ENCODE data around the gene SOX6.

The SOX6 gene

DNA sequence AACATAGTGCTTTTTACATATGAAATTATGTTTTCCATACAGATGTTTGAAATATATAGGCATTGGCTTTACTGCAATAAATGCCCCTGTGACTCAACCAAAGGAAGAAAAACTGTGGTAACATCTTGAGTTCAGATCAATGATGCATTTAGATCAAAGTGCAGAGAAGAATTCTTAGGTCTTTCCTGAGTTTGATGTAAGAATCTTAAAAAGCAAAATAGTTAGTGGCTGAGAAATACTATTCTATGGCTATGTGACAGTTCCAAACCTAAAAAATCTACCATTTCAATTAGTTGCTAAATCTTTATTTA, 93.7 kb downstream of the SOX6 start:
- no peak for DNase-seq

DNA sequence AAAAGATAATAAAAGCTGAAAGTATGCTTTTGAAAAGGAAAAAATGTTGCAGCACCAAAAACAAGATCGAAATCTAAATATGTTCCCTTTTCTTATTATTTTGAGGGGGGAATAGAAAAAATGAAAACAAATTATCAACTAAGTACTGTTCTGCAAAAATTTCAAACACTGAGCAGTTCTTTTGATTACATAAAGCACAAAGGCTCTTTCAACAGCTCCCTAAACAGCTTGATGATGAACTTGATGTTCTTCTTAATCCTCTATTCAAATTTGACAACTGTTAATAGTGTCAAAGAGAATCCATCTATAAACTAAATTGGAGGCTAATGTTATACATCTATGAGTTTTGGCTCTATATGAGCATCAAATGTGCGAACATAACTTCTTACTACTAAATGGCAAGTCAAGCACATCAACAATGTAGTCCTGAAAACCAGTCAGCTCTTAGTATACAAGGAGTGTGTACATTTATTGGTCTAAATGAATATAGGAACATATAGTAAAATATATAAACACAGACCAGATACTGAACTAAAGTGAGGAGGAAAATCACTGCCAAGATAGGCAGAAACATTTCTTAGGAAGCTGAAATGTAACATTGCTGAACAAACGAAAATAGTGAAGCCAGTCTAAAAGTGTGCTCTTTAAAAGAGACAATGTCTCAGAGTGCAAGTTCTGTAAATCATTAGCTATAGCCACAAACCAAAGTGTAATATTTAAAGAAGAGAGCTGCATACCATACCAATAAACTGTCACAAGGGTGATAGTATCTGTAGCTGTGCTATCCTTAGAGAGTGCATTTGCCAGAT, 94.3 kb downstream of the SOX6 start:
- DNase-seq: no peak

DNA sequence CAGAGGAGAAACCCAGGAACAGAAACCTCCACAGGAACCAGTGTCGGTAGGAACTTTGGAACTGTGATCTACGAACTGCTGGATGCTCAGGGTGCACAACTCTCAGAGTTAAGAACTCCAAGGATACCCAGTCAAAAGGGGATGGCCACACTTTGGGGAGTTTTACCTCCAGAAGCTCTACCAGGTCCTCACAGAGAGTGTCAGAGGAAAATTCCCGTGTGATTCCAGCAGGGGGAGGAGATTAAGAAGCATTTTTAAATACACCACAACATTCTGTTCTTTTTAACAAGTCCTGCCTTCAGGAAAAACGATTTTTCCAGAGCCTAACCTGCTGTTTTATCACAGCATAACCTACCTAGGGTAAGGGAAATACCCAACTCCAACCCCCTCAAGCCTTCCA, 104.0 kb downstream of the SOX6 start:
- no peak for DNase-seq

DNA sequence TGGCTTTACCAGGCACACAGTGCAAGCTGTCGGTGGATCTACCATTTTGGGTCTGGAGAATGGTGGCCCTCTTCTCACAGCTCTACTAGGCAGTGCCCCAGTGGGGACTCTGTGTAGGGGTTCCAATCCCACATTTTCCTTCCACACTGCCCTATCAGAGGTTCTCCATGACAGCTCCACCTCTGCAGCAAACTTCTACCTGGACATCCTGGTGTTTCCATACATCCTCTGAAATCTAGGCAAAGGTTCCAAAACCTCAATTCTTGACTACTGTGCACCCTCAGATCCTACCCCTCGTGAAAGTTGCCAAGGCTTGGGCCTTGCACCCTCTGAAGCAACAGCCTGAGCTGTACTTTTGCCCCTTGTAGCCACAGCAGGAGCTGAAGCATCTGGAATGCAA, 108.1 kb downstream of the SOX6 start:
- no peak for DNase-seq

DNA sequence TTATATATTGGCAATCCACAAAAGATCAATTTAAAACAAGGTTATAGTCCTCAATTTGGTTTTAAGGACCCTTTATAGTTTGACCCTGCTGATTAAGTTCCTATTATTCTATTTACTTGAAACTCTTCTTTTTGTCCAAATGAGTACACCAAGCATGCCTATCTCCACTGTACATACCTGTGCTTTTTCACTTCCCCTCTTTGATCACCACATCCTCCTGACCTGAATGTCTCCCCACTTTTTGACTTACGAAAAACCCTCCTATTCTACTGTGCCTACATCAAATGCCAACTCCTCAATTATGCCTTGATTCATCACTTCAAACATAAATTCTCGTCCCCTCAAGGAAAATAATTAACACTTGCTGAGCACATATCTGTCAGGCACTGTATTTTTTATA, 113.5 kb downstream of the SOX6 start:
- no peak for DNase-seq

DNA sequence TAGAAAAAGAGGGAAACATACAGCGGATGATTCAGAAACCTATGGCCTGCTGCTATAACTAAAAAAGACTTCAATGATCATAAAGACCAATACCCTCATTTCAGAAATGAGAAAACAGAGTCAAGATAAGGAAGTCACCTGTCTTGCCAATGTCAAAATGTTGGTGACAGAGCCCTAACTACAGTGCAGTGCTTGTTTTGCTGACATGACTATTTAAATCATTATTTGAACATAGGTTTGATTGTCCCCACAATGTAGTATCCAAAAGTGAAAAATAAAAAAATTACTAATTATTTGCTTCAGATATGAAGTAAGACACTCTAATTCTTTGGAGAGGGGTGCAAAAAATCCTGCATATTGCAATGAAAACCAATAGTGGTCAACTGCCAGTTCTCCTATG, 115.7 kb downstream of the SOX6 start:
- DNase-seq: no peak

DNA sequence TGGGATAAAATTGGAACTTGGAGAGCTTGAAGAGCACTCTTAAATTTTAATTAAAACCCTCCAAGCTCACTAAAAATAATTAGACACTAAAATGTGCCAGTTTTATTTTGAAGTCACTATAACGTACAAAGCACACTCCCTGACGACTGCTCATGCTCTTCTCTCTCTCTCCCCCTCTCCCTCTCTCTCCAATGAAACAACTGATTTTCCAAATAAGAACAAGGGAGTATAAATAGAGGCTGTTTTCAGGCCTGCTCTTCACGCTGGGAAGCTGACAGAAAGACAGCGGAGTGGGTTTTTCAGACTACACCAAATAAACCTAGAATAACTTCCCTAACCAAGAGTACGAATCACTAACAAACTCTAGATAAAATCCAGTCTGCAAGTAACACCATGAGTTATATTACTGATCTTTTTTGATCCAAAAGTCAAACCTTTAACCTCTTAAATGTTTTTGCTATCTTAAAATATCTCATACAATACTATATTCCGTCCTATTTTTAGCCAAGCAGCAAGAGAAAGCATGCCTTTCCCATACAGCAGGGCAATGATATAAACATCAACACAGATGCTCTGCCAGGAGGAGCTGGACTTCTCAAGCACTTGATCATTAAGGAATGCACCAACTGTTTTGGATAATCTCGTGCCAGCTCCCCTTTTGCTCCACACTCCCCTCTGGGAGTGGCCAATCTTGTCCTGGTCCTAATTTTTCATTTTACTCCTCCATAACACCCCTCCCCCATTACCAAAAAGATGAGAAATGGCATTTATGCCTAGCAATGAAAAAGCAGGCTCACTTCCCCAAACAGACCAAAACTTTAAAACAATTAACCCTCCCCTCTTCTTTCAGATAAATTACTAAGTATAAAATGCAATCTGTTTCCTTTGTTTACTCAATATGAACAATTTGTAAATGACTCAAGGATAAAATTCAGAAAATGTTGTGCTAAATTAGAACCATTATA, 116.9 kb downstream of the SOX6 start:
- peak; percentile 80 to 92 for DNase-seq

DNA sequence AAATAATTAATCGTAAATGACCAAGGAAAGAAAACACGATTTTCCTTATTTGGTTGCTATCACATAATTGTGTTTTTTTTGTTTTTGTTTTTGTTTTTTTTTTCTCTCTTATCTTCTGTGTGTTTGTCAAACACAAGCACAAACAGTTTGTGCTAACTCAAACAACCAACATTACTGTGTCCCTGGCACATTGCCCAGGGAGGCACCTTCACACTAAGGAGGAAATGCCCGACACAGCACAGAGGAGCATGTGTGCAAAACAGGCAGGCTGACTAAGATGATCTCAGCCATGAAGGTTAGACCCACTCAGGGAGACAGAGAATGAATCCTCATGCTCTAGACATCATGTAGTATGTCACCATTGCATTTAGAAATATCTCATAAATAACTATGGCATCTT, 130.1 kb downstream of the SOX6 start:
- peak in 1 of 2 experiments; percentile 22 for DNase-seq

DNA sequence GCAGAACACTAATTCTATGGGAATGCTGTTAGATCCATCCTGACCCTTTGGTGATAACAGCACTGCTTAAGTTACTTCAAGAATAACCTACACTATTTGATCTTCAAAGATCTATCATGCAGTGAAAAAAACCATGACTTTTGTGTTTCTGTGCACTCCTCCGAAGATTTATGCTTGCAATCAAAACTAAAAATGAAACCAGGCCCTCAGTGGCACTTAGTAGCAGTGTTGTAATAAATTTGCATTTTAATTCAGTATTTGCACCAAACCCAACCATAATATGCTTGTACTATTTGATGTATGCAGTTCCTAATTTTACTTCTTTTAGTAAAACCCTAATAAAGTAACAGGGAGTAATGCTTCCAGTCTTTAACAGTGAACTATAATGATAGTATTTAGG, 130.7 kb downstream of the SOX6 start:
- no peak for DNase-seq

DNA sequence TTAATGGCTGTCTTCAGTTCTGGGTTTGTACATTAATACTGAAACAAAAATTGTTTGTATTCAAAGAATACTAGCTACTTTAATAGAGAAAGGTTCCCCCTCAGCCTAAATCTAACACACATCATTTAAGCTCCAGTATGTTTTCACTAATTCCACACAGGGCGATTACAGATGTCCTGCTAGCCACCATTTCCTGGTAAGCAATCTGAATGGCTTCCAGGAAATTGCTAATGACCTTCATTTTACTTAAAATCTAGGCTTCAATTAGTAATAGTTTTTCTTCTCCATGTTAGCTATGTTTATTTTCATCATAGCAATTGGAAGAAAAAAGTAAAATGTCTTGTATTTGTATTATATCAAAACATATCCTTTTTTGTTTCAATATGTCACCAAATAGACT, 132.8 kb downstream of the SOX6 start:
- no peak for DNase-seq

DNA sequence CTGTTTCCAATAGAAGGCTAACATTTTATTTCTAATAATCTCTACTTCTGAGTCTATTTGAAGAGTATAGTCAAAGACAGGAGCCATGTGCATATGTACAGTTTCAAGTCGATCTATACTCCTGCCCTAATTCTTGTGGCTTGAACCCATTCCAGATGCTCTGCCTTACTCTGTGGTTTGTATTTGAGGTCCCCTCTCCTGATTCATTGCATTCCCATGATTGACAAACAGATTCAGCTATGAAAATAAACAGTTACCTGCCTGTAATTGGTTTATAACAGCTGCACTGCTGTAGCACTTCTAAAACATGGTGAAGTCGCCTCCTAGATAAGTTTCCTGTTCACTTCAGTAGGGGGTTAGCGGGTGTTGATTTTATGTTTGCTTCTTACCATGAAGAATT, 138.7 kb downstream of the SOX6 start:
- DNase-seq: no peak

DNA sequence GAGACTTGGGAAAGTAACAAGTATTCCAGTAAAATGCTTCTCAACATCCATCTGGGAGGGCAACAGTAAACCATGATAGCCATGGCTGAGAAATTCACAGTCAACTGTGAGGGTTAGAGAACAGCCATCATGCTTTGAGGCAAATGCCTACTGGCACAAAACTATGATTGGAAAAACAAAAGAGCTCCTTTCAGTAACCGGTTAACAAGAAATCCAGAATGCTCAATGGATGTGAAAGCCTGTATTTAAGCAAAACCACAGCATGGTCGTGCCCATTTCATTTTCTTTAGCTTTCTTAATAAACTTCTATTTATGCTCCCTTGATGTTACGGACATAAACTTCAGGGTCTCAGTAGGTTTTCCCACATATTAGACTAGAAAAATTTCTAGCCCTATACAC, 139.5 kb downstream of the SOX6 start:
- DNase-seq: no peak

DNA sequence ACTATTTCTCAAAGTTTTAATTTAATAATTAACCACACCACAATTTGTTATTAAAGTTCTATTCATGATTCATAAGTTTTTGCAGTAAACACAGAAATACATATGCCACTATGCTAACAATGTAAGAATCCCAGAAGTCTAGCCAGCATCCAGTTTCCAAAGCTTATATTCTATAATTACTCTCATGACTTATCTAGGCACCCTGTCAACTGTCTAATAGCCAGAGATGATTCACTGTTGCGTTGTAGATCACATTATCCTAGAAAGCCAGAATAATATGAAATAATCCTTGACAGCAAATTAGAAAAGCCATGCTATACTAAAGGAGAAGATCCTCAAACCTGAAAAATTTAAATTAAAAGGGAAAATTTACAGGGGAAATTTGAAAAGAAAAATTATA, 141.0 kb downstream of the SOX6 start:
- DNase-seq: no peak

DNA sequence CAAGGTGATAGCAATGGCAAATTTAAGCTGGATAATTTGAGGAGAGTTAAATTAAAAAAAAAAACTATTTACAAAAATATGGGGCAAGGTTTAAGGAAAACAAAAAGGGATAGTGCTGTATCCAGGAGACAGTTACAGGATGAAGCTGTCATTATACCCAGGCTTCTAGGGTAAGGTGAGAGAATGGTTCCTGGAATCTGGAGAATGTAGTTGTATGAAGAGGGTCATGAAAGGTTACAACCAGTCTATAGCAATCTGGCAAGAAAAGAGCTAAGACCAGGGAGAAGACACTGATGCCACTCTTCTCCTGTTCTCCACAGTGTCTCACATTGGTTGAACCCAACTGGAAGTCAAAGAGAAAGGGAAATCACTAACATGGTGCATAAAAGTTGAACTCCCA, 144.9 kb downstream of the SOX6 start:
- no peak for DNase-seq

DNA sequence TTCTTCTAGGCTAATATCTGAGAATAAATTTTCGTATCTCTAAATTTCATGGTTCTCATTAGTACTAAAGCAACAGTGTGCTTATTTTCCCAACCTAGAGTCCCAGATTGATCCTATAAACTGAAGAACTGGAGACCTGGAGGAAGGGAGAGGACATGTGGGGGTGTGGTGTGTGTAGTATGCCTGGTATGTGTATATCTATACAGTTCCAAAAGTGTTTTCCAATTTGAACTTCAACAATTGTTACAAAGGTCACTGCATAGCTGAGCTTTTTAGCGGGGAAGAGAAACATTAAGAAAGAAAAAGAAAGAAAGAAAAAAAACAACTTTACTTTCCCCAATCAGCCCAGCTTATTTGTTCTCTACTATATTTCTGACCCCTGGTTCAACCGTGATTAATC, 152.1 kb downstream of the SOX6 start:
- no peak for DNase-seq

DNA sequence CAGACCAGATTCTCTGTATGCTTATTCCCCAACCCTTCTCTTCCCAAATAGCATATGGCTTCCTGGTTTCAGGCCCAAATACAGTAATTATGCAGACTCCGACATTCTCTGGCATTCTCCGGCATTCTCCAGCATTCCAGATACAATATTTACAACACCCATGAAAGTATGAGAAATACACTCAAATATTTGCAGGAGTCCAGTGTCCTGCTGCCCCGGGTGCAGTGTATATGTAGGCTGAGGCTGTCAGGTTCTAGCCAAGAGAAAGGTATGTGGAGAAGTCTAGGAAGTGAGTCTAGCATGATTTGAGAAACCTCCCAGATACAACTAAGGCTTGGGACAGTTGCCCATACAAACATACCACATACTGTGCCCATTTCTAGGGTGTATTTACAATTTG, 160.7 kb downstream of the SOX6 start:
- DNase-seq: peak; percentile 66 to 75

DNA sequence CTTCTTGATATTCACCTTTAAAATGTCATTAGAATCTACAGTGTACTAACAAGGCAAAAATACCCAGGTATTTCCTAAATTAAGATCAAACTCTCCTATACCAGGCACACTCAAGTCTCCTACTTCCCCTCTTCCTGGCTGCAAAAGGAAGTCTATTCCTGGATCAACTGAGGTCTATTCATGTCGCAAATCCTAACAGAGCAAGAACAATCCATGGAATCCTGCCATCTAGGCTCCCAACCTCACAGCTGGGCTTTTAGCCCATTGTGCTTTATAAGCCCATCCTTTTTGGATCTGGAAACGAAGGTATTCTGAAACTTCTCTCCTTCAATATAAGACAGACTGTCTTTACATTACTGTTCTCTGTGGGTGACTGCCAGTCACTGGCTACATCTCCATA, 161.8 kb downstream of the SOX6 start:
- DNase-seq: peak in 1 of 2 experiments; percentile 32

DNA sequence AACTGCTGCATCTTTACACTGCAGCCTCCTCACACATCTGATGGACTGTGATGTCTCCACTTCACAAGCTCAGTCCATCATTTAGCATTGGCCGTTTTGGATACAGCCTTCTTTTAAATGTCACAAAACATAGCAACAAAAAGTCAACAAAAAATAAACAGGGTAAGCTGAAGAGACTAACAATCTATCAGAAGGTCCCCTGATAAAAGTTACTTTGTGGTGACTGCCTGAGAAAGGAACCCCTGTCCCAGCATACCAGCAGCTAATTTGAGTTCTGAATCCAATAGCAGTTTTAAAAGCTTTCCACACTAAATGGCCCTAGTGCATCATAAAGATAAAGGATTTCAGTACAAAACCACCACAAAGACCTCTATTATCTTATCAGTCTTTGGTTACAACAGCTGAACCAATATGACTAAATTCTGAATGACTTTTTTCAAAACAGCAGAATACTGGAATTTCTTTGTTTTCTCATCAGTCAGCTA, 162.4 kb downstream of the SOX6 start:
- no peak for DNase-seq

DNA sequence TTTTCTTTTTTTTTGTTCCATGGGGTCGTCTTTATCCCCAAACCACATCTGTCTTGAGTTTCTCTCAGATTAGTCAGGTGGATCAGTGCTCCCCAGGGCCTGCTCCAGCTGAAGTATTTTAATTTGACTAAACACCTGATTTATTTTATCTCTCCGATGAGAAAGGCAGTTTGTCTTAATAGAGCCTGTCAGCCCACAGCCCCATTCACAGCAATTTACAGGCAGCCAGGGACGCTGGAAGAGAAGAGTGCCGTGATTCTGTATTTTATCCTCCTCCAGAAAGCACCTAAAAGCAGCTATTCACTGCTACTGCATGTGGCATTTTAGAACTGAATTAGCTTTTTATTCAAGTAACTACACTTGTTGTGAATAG, 164.5 kb downstream of the SOX6 start:
- DNase-seq: no peak

DNA sequence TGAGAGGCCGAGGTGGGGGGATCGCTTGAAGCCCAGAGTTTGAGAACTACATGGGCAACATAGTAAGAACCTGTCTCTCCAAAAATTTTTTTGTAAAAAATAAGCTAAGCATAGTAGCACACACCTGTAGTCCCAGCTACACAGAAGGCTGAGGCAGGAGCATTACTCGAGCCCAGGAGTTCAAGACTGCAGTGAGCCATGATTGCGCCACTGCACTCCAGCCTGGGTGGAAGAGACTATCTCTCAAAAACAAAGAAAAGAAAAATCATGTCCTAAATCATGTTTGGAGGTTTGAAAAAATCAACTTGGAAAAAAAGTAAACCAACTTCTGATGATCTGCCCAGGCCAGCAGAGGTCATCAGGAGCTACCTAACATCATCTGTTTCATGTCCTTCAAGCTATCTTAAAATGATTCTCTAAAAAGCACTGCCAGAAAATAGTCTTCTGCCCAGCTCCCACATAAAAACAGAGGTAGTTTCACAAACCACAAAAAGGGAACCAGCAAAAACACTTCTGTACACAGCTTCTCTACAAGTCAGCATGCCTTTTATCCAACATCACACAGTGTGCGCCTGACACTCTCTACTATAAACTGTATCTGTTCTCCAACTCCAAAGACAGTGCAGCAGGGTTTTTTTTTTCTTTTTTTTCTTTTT, 165.0 kb downstream of the SOX6 start:
- DNase-seq: no peak

DNA sequence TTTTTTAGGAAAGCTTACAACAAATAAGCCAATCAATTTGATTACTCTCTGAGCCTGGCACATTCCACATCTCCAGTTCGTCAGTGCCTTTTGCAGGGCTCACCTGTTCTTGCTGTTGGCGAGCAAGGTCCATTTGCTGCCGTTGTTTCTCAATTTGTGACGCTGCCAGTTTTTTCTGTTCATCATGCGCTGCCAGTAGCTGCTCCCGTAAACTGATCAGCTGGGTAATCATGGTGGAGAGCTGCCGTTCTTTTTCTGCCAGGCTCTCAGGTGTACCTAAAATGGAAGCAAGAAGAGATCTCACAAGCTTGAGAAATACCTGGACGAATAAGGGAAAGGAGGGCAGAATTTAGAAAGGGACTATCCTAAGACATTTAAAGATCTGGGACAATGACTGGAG, 169.7 kb downstream of the SOX6 start:
- no peak for DNase-seq

DNA sequence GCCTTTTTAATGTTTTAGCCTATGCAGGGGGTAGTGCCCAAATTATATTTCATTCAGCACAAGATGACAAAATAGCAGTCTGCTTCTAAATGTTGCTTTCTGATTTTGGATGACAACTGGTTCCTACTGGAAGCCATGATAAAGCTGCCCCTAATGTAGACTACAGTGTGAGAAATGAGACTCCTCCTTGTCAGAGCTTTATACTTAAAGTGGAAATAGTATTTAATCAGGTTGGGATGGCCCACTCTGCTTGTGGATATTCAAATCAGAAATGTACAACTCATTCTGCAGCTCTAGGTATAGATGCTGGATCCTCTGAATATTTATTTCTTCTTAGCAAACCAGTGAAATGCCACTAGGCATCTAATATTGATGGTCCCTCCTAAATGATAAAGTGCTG, 171.3 kb downstream of the SOX6 start:
- DNase-seq: no peak

DNA sequence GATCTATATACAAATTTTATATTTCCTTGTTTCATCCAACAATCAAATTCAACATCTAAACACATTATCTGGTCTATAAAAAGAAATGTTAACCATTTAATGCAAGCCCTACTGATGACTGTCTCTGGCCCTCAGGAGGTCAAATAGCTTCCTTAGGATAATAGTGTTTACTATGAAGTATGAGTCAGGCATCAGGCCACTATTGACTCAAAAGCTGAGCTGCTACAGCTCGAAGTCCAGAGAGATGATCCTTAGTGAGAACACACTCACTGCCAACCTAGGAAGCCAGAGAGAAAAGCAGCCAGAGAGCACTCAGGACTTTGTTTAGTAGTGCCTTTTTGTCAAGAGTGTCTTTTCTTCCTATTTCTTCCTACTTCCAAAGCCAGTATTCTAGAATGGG, 171.8 kb downstream of the SOX6 start:
- peak in 1 of 2 experiments; percentile 60 for DNase-seq

DNA sequence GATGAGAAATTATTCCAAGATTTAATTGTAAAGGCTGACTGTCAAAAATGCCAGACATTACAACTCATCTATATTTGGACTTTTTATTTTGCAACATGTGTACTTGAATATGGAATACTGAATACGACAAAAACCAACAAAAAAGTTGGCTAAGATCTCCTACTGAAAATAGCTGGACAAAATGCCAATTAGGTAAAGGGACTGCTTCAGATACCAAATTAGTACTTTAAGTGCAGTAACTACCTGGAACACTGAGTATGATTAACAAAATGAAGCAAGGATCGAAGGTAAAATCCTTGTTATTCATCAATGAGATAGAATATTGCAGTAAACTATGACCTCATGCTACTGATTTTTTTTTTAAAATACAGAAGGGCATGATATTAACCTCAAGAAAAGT, 173.8 kb downstream of the SOX6 start:
- DNase-seq: no peak
